H1 (cell line): ENCODE data around the gene CCNH. TPM values are rescaled to one million over a fixed set of nuclear protein-coding genes. Genes with fewer than 3 reads are reported as not detected.

ENCODE experiments used
- CTCF ChIA-PET: fragments of 300-600 bp; sonication (Branson Sonifier 250); formaldehyde crosslinking; loops from one replicate; lab custom pipeline; 2021; ENCODE audit not compliant: partially characterized antibody; lab: Charles Lee
- POLR2A ChIA-PET: fragments of 300-600 bp; sonication (Branson Sonifier 250); formaldehyde crosslinking; loops from one replicate; lab custom pipeline; 2021; ENCODE audit warnings: inconsistent platforms; ENCODE audit not compliant: partially characterized antibody; lab: Charles Lee
- DNase-seq, 2 experiments: peaks; one replicate each; pipeline versions ENCODE4 v3.0.0 to v3.0.0-alpha.2; 2010 to 2022; ENCODE audit warnings: low spot score in 2 of 2, low read depth in 1 of 2, mixed read lengths in 1 of 2
- FAIRE-seq: peaks from 2 replicates; lab custom pipeline; 2011; peaks lifted over from hg19 to GRCh38; lab: Jason Lieb, UNC
- H2AFZ ChIP-seq: 2 replicates; pipeline ENCODE4 v1.8.1; 2012; ENCODE audit warnings: low read length, inconsistent platforms
- H2AK5ac ChIP-seq: 2 replicates; pipeline ENCODE4 v1.6.1; 2013; ENCODE audit warnings: low read depth, low read length
- H2BK120ac ChIP-seq: replicated peaks from 2 replicates; pipeline ENCODE3; 2013; ENCODE audit warnings: low read depth, low read length, inconsistent platforms
- H2BK12ac ChIP-seq: 2 replicates; pipeline ENCODE4 v1.6.1; 2013; ENCODE audit warnings: low read depth, low read length
- H2BK15ac ChIP-seq: 2 replicates; pipeline ENCODE4 v1.6.1; 2013; ENCODE audit warnings: low read length
- H2BK20ac ChIP-seq: 2 replicates; pipeline ENCODE4 v1.6.1; 2013; ENCODE audit warnings: low read length
- H2BK5ac ChIP-seq: 2 replicates; pipeline ENCODE4 v1.6.1; 2013; ENCODE audit warnings: low read depth, low read length
- H3K14ac ChIP-seq: 2 replicates; pipeline ENCODE4 v1.6.1; 2013; ENCODE audit warnings: inconsistent platforms; ENCODE audit not compliant: insufficient read length
- H3K18ac ChIP-seq: 2 replicates; pipeline ENCODE4 v1.6.1; 2013; ENCODE audit warnings: low read length; ENCODE audit errors: extremely low read depth
- H3K23ac ChIP-seq: 2 replicates; pipeline ENCODE4 v1.6.1; 2013; ENCODE audit warnings: inconsistent platforms; ENCODE audit not compliant: insufficient read length
- H3K23me2 ChIP-seq: 2 replicates; pipeline ENCODE4 v1.6.1; 2013; ENCODE audit warnings: low read depth, low read length
- H3K27ac ChIP-seq: 2 replicates; pipeline ENCODE4 v1.6.1; 2011; ENCODE audit warnings: low read depth, low read length, inconsistent platforms
- H3K27me3 ChIP-seq, 4 experiments: replicated peaks in 1 of 4; 1 replicate in 1 of 4; 2 replicates in 3 of 4; pipeline versions ENCODE4 v1.6.1 to v1.8.1; 2011 to 2013; ENCODE audit warnings: low read length in 3 of 4, mild to moderate bottlenecking in 3 of 4, inconsistent platforms in 2 of 4, mixed read lengths in 2 of 4, moderate library complexity in 1 of 4; ENCODE audit not compliant: control insufficient read depth in 3 of 4, insufficient read depth in 3 of 4; ENCODE audit errors: extremely low read depth in 1 of 4
- H3K36me3 ChIP-seq, 4 experiments: 2 replicates each; pipeline versions ENCODE4 v1.6.1 to v1.8.1; 2011 to 2013; ENCODE audit warnings: mild to moderate bottlenecking in 4 of 4, low read length in 3 of 4, moderate library complexity in 2 of 4, control low read depth in 1 of 4, inconsistent platforms in 1 of 4; ENCODE audit not compliant: insufficient read depth in 4 of 4, control insufficient read depth in 2 of 4
- H3K4ac ChIP-seq: replicated peaks from 2 replicates; pipeline ENCODE3; 2013; ENCODE audit warnings: low read length, low read depth, mixed read lengths, inconsistent platforms; ENCODE audit not compliant: insufficient read length
- H3K4me1 ChIP-seq, 4 experiments: replicated peaks in 1 of 4; 1 replicate in 1 of 4; 2 replicates in 3 of 4; pipeline versions ENCODE4 v1.6.1 to v1.8.1; 2011 to 2013; ENCODE audit warnings: low read length in 3 of 4, inconsistent platforms in 2 of 4, mixed read lengths in 1 of 4; ENCODE audit not compliant: insufficient read depth in 4 of 4, control insufficient read depth in 3 of 4
- H3K4me2 ChIP-seq, 2 experiments: 2 replicates each; pipeline versions ENCODE4 v1.6.1 to v1.8.1; 2011 to 2013; ENCODE audit warnings: low read depth in 2 of 2, low read length in 2 of 2, control low read depth in 1 of 2, inconsistent platforms in 1 of 2, mild to moderate bottlenecking in 1 of 2; ENCODE audit not compliant: insufficient read depth in 1 of 2
- H3K4me3 ChIP-seq, 4 experiments: fragments of 200-600, 300-600 bp in 1 of 4; sonication (generic), shearing (Covaris generic), sonication (Bioruptor Twin) in 1 of 4; 2 replicates each; pipeline versions ENCODE4 v1.5.1 to v1.8.1; 2011 to 2016; ENCODE audit warnings: low read length in 4 of 4, low read depth in 3 of 4, control low read depth in 2 of 4, inconsistent platforms in 2 of 4, mild to moderate bottlenecking in 2 of 4, mixed read lengths in 1 of 4, moderate library complexity in 1 of 4; ENCODE audit not compliant: insufficient read depth in 2 of 4; ENCODE audit errors: extremely low read depth in 1 of 4
- H3K56ac ChIP-seq: replicated peaks from 2 replicates; pipeline ENCODE3; 2013; ENCODE audit warnings: low read depth, mild to moderate bottlenecking, mixed read lengths, low read length, inconsistent platforms; ENCODE audit not compliant: insufficient read length
- H3K79me1 ChIP-seq: 2 replicates; pipeline ENCODE4 v1.6.1; 2013; ENCODE audit warnings: low read depth, low read length, control low read depth
- H3K79me2 ChIP-seq, 2 experiments: 2 replicates each; pipeline versions ENCODE4 v1.6.1 to v1.8.1; 2012 to 2013; ENCODE audit warnings: low read length in 2 of 2, mild to moderate bottlenecking in 2 of 2, inconsistent platforms in 1 of 2; ENCODE audit not compliant: insufficient read depth in 2 of 2, control insufficient read depth in 1 of 2
- H3K9ac ChIP-seq, 4 experiments: replicated peaks in 1 of 4; 1 replicate in 1 of 4; 2 replicates in 3 of 4; pipeline versions ENCODE4 v1.6.1 to v1.8.1; 2011 to 2013; ENCODE audit warnings: low read depth in 3 of 4, low read length in 3 of 4, control low read depth in 2 of 4, mild to moderate bottlenecking in 2 of 4, moderate library complexity in 2 of 4, inconsistent platforms in 1 of 4; ENCODE audit errors: extremely low read depth in 1 of 4
- H3K9me3 ChIP-seq, 2 experiments: 2 replicates each; pipeline versions ENCODE4 v1.6.1 to v1.8.1; 2012 to 2013; ENCODE audit warnings: mild to moderate bottlenecking in 2 of 2, moderate library complexity in 2 of 2, control low read depth in 1 of 2, inconsistent platforms in 1 of 2, low read depth in 1 of 2, low read length in 1 of 2, mixed read lengths in 1 of 2; ENCODE audit not compliant: insufficient read depth in 2 of 2
- H4K20me1 ChIP-seq, 2 experiments: replicated peaks in 1 of 2; 2 replicates each; pipeline versions ENCODE3 to v1.8.1; 2011 to 2013; ENCODE audit warnings: inconsistent platforms in 2 of 2, low read length in 2 of 2, mild to moderate bottlenecking in 1 of 2; ENCODE audit not compliant: insufficient read depth in 2 of 2, control insufficient read depth in 1 of 2
- H4K5ac ChIP-seq: 2 replicates; pipeline ENCODE4 v1.6.1; 2013; ENCODE audit warnings: low read length, low read depth, mixed read lengths, inconsistent platforms; ENCODE audit not compliant: insufficient read length
- H4K8ac ChIP-seq: 2 replicates; pipeline ENCODE4 v1.8.0; 2013; ENCODE audit warnings: mild to moderate bottlenecking, moderate library complexity, low read length, inconsistent platforms; ENCODE audit not compliant: insufficient read depth; ENCODE audit errors: extremely low read depth
- H4K91ac ChIP-seq: replicated peaks from 2 replicates; pipeline ENCODE3; 2013; ENCODE audit warnings: low read length, mixed read lengths, inconsistent platforms; ENCODE audit not compliant: insufficient read length
- CEBPB ChIP-seq: IDR thresholded peaks from 2 replicates; pipeline ENCODE4 v1.6.1; 2012; ENCODE audit warnings: low read depth, low read length
- MAFK ChIP-seq: IDR thresholded peaks from 2 replicates; pipeline ENCODE4 v1.6.1; 2012; ENCODE audit warnings: low read depth, mild to moderate bottlenecking, improper control_type of control experiment, low read length
- WGBS, 2 experiments: shearing (Covaris generic) in 1 of 2; methylation state at CpG; one replicate each; pipeline versions ENCODE4 v1.1.6 to v1.1.7; 2013 to 2015; ENCODE audit warnings: low lambda C conversion rate in 2 of 2, mixed read lengths in 2 of 2, inconsistent platforms in 1 of 2, low coverage in 1 of 2, missing lambda C conversion rate in 1 of 2; ENCODE audit not compliant: insufficient replicate concordance in 2 of 2, insufficient coverage in 1 of 2, insufficient read length in 1 of 2; ENCODE audit errors: extremely low coverage in 1 of 2, missing lambda C conversion rate in 1 of 2; 5-methylcytosine and 5-hydroxymethylcytosine counted together
- polyA plus RNA-seq, 7 experiments: library from polyadenylated mRNA; depleted of rRNA in 3 of 7; stranded (reverse) in 5 of 7; unstranded in 2 of 7; fragments of >200 nt in 5 of 7; fragments of 200-250 nt in 2 of 7; gene quantifications; 1 replicate in 5 of 7; 2 replicates in 1 of 7; 4 replicates in 1 of 7; pipeline versions ENCODE4 v1.2.1 to v1.2.3, GENCODE V29; 2011 to 2013; ENCODE audit warnings: missing spikeins in 2 of 7, mixed read lengths in 2 of 7
- total RNA-seq: library from RNA; stranded (reverse); fragmentation: NEBNext Ultra II Directional; extraction: Animal tissue kit (Norgen Biotek cat#: 25700); gene quantifications from 2 replicates; pipeline ENCODE4 v1.2.1, GENCODE V29; 2021

CCNH gene
- total and polyA plus RNA-seq, 2 of the 8 experiments (the other 6 are each of a cell fraction or from before 2014, with no cell fraction given) = 38.2 to 41.8 TPM

DNA sequence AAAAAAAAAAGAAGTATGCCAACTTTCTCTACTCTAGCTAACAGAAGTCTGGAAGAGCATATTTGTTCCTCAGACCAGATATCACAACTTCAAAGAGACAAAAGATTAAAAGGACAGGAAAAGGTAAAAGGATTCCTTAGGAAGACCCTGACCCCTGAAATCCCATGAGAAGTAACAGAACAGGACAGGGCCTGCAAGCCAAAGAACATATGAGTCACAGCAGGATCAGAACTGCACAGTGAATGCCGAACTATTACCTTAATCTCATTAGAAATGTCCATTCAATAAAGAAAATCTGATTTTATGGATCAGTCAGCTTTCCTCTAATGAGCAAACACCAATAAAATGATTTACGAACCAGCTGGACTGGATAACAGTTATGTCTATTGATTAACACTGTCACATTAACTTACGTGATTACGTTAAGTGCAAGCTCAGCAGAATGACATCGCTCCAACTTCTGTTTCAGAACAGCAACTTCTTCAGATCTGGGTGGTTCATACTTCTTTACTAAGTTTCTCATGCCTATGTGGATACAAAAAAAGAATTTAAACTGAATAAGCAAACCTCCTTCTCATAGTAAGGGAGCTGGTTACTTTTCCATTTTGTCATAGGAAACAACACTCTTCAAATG is 13.6 kb downstream of the CCNH start:
- H3K4me2 ChIP-seq = no peak overlapping the region
- H2BK120ac ChIP-seq = no peak overlapping the region
- no peak overlapping the region for H3K23ac ChIP-seq
- H3K9ac ChIP-seq = no peak overlapping the region
- H3K4me3 ChIP-seq = no peak overlapping the region
- TF ChIP-seq CEBPB (no peak), MAFK (peak; percentile 64)
- H2AFZ ChIP-seq = no peak overlapping the region
- no peak overlapping the region for H4K8ac ChIP-seq
- no peak overlapping the region for H3K56ac ChIP-seq
- WGBS, 2 experiments = 85% methylated on average over 5 of the region's 5 CpGs; no CpG with 5 or more reads in 1 of the 2 experiments
- no peak overlapping the region for H4K5ac ChIP-seq
- no peaks in the 10 kb centered on the region for H3K79me1 ChIP-seq
- no peak overlapping the region for H2BK15ac ChIP-seq
- peaks cover 0 to 1% of the 10 kb centered on the region in 2 experiments for H4K20me1 ChIP-seq
- ChIA-PET CTCF (interaction anchor here (0.7 to 2.3 kb wide), 9 partner anchors 8 to 392 kb away, joined by 3 to 8 read pairs (median 4); partner anchors contain the start of gene CCNH), POLR2A (interaction anchor here (0.8 to 1.9 kb wide), 3 partner anchors 9 to 15 kb away, joined by 3 to 5 read pairs (median 4); partner anchors contain the start of gene CCNH)
- no peaks in the 10 kb centered on the region for H3K9me3 ChIP-seq
- H3K23me2 ChIP-seq = no peaks in the 10 kb centered on the region
- H3K4ac ChIP-seq = no peak overlapping the region
- H2BK20ac ChIP-seq = no peak overlapping the region
- no peak overlapping the region for H2AK5ac ChIP-seq
- no peak overlapping the region for H2BK5ac ChIP-seq
- H2BK12ac ChIP-seq = no peak overlapping the region
- no peak overlapping the region for H4K91ac ChIP-seq
- H3K14ac ChIP-seq = no peak overlapping the region
- DNase-seq (no peak), FAIRE-seq (no peak)
- H3K36me3 ChIP-seq = peaks cover 9 to 80% (median 50%) of the 10 kb centered on the region in 4 experiments
- no peaks in the 10 kb centered on the region for H3K79me2 ChIP-seq
- no peaks in the 10 kb centered on the region for H3K27me3 ChIP-seq
- H3K27ac ChIP-seq = no peak overlapping the region
- no peaks in the 10 kb centered on the region for H3K4me1 ChIP-seq
- no peak overlapping the region for H3K18ac ChIP-seq
